22Rv1 (cell line): ENCODE data around the gene LRRC38.

ENCODE experiments used
- ZFX ChIP-seq: fragments of 450-650 bp; IDR thresholded peaks from 2 replicates; pipeline ENCODE4 v1.6.1; 2017; ENCODE audit warnings: antibody characterized with exemption, borderline replicate concordance
- TF ChIP-seq, protein P1 (sequence below): fragments of 450-650 bp; IDR thresholded peaks from 2 replicates; pipeline ENCODE4 v1.5.1; 2017; ENCODE audit warnings: mild to moderate bottlenecking

DNA sequence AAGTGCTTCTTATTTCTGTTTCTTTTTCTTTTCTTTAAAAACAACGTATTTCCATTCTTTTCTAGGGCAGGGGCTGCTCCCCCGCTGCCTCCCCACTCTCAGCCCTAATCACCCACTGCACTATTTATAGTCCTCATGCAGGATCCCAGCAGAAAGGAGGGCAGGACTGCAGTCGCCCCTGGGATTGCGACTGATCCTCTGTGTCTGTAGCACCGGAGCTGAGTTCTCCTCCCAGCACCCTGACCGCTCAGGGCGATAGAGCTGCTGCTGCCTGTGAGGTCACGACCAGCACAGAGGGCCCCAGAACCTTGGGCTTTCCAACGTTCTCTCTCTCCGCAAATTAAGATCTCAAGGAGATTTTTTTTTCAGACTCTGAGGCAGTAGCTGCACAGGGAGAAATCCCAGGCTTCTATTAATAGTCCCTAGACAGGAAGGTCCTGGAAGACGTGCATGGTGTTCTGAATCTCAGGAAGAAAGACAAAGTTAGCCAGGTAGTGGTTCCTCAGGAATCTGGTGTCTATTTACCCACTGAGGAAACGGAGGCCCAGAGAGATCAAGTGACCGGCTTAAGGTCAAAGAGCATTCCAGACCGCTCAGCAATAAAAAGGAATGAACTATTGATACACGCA is 56.8 kb downstream of the LRRC38 start:
- TF ChIP-seq, protein P1, sequence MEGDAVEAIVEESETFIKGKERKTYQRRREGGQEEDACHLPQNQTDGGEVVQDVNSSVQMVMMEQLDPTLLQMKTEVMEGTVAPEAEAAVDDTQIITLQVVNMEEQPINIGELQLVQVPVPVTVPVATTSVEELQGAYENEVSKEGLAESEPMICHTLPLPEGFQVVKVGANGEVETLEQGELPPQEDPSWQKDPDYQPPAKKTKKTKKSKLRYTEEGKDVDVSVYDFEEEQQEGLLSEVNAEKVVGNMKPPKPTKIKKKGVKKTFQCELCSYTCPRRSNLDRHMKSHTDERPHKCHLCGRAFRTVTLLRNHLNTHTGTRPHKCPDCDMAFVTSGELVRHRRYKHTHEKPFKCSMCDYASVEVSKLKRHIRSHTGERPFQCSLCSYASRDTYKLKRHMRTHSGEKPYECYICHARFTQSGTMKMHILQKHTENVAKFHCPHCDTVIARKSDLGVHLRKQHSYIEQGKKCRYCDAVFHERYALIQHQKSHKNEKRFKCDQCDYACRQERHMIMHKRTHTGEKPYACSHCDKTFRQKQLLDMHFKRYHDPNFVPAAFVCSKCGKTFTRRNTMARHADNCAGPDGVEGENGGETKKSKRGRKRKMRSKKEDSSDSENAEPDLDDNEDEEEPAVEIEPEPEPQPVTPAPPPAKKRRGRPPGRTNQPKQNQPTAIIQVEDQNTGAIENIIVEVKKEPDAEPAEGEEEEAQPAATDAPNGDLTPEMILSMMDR, result no peak
- TF ChIP-seq ZFX, result no peak
